HuH-7 (cell line): Measurements from ENCODE around the gene TMEM175.

ENCODE experiments used
- DNase-seq: peaks from one replicate; pipeline ENCODE4 v3.0.0; 2011; ENCODE audit warnings: low spot score

Gene TMEM175

DNA sequence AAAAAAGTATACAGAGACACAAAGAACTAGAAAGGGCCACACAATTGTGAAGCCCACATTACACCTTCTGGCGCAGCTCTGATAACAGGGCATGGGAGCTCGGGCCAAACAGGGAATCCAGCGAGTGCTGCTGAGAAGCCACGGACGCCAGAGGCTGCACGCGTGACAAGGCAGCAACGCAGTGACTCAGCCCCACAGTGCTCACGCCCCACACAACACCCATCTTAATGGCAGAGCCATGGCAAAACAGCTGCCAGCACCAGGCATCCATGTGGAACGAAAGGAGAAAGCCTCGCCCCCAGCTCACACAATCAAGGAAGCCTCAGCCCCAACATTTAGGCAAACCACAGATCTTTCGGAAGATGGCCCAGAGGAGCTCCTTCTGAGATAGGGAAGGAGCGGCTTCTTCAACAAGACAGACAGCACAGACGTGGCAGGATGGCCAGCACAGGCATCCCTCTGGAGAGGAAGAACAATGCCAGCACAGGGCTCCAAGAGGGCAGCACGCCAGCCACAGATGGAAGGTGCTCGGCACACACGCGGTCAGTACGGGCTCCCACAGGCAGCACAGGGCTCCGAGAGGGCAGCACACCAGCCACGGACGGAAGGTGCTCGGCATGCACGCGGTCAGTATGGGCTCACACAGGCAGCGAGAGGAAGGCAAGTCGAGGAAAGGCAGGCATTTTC lies 33.2 kb upstream of the TMEM175 start:
- no peak for DNase-seq

DNA sequence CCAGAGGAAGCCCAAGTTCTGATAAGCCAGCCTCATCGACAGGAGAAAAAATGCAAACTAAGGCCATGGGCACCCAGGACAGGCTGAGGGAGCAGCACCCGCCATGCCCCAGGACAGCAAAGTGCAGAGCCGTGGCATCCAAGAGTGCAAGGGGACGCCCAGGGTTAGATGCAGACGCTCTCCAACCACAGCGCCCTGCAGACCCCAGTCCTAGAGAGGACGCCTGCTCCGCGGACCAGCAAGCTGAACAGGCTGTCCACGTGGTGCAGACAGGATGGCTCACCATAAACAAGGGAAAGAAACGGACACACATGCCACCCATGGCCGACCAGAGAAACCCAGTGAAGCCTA lies 32.7 kb upstream of the TMEM175 start:
- no peak for DNase-seq

DNA sequence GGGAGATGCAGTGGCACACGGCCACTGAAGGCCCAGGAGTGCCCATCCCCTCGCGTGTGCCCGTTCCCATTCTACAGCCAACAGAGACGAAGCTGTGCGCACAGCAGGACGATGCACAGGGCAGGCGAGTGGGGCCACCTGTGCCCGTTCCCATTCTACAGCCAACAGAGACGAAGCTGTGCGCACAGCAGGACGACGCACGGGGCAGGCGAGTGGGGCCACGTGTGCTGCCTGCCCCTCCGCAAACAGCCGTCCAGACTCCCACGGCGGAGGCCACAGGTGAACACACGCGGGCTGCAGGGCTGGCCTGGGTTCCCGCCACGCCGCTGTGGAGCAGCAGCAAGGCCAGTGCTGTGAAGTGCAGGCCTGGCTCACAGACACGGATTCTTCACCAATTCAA lies 32.2 kb upstream of the TMEM175 start:
- DNase-seq = no peak

DNA sequence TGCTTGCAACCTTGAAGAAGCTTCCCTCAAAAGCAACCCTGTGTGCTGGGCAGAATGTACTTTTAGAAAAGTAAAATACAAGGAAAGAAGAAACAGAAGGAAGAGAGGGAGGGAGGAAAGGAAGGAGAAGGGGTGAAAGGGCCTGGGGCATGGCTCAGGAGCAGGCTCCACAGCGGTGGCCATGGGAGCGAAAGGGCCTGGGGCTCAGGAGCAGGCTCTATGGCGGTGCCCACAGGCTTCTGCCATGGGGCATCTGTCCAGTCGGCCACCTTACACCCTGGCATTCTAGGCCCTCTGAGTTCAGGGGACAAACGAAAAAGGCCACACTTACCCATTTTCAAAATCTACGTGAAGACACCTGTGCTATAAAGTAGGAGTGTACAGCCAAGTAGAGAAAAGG lies 31.5 kb upstream of the TMEM175 start:
- DNase-seq = no peak

DNA sequence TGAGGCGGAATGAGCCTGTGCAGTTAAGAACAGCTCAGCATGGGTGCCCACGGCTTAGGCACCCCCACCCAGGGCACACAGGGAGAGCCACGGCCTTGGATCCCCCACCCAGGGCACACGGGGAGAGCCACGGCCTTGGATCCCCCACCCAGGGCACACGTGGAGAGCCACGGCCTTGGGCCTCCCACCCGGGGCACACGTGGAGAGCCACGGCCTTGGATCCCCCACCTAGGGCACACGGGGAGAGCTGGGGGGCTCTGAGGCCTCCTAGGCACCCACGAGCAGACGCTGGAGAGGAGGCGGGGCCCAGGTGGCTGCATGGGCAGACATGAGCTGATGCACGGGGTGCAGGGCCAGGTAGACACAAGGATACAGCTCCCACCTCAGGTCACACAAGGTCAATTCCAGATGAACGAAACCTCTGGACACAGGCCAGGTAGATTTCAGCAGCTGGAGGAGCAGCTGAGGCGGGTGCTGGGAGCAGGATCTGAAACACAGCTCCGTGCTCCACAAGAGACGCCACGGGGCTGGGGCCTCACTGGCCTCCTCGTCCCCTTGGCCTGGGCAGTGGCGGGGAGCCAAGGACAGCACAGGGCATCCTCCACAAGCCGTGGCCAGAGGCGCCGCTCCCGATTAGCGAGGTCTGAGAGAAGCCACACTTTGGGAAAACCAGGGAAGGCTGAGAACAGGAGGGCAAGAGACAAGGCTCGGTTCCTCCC lies 30.9 kb upstream of the TMEM175 start:
- DNase-seq = no peak

DNA sequence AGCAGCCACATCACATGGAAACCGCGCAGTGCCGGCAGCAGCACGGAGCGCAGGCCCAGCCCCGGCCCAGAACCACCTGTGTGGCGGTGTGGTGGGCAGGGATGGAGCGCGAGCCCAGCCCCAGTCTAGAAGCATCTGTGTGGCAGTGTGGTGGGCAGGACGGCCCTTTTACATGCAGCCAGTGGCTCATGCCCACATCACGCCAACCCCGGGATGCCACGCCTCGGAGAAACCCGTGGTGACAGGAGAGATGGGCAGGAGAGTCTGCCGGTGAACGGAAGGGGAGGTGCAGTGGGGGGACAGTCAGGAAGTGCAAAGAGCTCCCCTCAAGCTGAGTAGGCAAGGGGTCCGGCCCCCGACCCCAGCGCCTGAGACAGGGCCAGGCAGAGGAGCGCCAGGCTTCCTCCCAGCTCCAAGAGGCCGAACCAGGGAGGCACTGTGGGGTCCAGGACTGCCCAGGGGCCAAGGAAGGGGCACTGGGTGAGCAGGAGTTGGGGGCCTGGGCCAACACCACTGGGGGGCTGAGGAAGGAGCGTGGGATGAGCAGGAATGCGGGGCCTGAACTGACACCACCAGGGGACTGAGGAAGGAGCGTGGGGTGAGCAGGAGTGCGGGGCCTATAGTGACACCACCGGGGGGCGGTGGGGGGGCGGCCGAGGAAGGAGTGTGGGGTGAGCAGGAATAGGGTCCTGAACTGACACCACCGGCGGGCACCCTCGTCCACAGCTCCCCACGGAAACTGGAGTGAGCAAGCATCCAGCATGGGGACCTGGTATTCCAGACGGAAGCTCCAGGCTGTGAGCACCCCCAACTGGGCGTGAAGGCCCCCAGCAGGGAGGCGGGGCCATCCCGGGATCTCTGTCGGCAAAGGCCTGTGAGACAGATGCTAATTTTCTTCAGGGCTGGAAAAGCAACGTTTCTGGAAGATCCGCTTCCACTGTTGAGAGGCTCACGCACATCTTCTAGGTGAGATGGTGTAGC lies 28.9 kb upstream of the TMEM175 start:
- DNase-seq = no peak

DNA sequence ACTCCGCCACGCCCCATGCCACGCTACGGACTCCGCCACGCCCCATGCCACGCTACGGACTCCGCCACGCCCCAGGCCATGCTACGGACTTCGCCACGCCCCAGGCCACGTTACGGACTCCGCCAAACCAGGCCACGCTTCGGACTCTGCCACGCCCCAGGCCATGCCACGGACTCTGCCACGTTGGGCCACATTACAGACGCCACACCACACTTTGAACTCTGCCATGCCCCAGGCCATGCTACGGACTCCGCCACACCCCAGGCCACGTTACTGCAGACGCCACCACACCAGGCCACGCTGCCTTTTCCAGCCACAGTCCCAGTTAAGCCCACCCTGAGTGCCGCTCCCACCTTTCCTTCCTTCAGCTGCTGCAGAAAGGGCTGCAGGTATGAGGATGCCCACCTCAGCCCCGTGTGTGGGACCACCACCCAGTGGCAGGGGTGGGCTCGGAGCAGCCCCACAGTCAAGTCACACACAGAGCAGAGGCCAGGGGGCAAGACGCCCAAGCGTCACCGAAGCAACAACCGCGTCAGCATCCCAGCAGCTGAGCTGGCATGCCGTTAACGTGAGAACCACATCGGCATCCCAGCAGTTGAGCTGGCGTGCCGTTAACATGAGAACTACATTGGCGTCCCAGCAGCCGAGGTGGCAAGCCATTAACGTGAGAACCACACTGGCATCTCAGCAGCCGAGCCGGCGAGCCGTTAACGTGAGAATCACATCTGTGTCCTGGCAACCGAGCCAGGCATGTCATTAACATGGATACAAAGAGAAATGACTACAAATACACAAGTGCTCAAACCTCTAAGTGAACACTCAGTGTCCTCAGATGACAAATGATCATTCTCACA lies 26.5 kb upstream of the TMEM175 start:
- DNase-seq = no peak

DNA sequence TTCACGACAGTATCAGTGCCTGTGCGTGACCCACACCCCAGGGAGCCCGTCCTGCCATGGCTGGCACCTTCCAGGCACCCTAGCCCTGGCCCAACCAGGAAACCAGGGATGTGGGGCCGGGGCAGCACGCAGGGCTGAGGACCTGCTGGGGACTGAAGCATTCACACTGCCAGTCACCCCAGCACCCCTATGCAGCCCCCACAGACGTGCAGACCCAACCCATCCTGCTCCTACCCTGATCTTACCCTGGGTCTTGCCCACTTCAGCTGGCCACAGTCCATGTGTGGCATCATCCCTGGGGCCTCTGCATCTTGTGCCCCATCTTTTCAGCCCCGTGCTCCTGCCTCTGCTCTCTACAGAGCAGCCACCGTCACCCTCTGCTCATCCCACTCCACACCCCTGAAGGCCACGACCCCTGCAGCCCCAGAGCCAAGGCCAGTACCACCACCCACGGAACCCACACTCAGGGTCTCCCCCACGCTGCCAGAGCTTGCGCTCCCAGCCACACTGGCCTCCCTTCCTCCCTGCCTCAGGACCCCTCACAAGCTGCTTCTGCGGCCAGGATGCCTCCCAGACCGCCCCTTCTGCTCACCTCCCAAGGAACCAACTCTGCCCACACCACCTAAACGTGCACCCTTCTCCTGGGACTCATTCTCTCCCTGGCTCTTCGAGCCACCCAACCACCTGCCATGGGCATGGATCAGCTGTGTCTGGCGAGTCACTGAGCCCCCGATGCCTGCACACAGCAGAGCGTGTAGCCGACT lies 25.7 kb upstream of the TMEM175 start:
- DNase-seq = no peak

DNA sequence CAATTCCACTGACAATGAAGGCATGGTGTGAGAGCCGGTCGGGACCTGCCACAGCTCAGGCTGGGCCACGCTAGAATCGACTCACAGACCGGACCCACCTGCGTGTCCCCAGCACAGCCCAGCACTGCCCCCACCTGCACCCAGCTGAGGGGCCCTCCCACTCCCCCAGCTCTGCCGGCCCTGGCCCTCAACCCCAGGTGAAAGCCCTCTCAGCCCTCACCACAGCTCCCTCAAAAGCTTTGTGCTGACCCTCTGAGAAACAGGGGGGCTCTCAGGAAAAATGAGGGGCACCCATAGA lies 25.2 kb upstream of the TMEM175 start:
- DNase-seq = no peak

DNA sequence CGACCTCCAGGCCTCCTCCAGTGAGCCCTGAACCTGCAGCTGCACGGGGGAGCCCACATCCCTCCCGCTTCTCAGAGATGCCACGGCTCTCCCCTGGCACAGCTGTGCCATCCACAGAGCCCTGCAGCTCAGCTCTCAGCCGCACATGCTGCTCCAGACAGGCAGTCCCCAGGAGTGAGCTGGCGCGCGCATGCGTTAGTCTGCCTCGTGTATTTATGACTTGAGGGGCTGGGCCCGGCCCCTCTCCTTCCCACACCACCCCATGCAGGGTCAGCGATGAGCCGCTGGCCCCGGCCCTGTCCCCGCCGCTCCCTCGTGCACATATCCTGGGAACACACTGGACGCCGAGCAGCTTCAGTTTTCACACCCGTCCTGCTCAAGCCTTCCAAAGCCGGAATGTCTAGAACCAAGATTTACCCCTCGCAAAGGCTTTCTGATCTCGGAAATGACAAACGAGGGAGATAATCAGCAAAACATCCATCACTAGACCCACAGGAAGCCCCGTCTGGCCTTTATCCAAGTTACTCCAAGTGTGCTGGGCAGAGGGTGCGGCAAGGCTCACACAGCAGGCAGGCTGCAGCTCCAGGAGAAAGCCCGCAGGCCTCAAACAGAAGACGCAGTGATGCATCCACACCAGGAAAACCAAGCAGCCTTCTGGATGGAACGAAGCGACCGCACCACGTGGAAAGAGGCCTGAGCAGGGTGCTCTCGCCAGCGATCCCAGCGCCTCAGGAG lies 24.4 kb upstream of the TMEM175 start:
- DNase-seq = no peak

DNA sequence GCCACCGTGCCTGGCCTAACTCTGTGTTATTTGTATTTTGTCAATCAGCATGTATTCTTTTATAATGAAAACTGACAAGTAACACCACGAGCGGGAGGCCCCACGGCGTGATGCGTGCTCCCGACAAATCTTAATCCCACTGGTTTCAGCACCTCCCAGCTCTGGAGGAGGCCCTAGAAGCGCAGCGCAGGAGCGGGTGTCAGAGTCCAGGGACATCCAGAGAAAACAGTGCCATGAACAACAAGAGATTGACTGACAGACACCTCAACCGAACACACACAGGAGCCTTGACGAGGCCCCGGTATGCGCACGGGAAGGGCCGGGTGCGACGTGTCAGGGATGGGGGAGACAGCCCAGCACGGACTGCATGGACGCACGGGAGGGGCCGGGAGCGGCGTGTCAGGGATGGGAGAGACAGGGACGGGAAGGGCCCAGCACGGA lies 23.1 kb upstream of the TMEM175 start:
- DNase-seq = no peak

DNA sequence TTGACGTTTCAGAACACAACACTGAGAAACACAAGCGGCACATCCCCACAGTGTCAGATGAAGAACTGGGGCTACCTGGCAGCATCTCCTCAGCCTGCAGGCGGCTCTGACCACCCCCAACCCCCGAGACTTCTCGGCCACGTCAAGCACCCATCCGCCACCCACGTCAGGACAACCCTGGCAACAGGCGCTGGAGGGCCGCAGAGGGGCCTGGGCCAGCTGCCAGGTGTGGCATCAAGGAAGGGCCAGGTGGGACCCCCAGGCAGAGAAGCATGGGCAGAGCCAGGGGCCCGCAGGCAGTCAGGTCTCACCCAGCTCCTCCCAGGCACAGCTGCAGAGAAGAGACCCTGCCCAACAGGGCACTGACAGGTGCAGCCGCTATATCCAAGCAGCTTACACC lies 22.4 kb upstream of the TMEM175 start:
- DNase-seq = no peak

DNA sequence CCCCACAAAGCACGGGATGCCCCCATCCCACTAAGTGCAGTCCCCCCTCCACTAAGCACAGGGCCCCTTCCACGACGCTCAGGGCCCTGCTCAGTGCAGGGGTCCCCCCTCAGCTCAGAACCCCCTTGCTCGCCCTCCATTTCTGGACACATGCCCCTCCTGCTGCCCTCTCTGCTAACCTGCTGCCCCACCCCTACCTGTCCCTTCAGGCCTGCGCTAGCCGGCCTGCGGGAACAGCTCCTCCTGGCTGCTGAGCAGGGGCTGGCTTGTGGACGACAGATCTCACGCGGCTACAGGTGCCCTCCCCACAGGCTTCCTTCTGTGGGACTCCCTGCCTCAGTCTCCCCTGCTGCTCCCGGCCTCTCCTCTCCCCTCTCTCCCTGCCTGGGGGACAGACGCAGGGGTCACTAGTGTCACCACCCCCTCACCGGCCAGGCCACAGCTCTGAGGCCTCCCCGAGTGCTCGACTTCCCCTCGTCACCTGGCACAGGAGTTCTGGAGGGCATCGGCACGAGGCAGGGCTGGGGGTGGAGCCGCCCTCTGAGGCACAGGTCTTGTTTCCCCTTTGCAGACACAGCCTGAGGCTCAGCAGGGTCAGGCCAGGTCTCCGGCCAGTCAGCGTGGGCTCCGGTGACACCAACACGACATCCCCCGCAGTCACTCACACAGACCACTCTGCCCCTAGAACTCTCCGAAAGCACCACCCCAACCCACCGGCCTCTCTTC lies 21.7 kb upstream of the TMEM175 start:
- DNase-seq = no peak

DNA sequence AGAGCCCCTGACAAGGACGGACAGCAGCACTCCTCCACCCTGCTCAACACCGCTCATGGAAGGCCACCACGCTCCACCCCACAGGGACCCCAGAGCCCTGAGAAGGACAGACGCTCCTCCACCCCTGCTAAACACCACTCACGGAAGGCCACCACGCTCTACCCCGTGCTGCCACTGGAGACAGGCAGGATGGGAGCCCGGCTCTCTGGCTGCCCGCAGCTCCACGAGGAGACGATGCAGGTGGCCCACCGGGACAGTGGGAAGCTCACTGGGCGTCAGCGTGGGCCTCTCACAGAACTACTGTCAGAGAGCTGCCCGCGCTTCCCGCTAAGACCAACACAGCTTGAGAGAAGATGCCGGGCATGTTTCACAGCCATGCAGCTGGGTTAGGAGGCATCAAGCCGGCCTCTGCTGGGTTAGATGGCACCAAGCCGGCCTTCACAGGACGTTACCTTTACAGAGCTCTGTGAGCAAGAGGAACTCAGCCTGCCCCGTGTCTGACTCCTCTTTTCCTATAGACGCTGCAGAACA lies 21.0 kb upstream of the TMEM175 start:
- no peak for DNase-seq

DNA sequence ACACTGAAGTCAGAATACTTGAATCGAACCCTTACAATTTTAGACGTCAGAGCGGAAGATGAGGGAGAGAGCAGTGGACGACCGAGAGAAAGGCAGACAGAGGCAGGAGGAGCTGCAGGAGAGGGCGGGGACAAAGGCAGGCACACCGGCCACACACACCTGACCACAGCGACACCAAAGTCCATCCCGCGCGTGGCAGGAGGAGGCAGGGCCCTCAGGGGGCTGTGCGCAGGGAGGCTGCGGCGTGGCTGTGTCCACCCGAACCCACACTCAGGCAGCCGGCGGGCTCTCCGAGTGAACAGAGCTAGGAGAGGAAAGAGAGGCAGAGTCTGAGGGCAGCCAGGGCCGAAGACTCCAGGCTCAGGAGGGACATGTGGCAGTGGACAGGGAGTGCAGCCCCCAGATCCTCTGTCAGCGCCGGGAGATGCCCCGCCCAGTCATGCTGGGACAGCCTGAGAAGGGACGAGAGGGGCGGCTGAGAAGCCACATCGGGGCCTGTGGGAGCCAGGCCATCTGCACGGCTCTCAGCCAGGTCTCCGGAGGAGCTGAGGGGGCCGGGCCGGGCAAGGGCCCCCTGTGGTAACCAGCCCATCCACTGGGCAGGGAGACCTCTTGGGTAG lies 20.3 kb upstream of the TMEM175 start:
- DNase-seq = no peak

DNA sequence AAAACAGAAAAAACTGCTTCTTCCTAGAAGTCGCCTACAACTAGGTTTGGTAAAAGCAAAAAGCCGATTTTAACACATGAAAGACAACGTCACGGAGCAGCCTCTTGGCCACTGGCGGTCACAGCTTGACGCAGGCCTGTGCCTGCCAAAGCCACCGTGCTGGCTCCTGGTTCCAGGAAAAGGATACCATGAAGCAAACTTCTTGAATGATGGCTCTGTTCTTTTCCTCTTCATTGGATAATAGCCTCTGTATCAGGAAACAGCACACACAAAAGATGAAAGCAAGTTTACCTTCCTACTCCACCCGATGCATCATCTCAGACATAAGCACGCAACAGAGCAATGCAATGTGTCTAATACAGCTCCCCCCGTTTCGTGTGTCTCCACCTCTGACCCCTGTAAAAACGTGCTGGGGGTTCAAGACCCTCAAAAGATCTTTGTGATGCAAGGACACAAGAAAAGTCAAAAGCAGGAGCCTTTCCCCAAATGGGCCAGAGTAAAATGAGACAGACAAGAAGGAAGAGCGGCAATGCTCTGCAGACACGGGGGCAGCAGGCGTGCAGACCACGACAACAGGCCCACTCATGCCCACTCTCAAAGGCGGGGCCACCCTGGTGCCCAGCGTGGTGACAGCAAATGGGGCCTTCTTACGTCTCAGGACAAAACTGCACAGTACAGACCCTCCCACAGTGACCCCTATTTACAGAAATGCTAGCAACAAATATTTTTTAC lies 19.5 kb upstream of the TMEM175 start:
- no peak for DNase-seq

DNA sequence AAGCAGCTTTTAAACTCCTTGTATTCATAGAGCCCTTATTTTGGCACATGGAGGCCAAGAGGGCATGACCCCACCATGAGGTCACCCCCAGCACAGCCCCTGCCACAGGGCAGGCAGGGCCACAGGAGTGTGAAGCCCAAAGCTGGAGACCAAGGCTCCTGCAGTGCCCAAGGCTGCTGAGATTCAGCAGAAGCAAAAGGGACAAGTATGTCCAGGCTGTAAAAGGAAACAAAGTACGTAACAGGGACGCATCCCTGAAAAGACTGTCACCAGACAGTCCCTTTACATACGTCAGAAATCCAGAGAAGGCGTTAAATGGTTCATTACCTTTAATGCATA lies 19.0 kb upstream of the TMEM175 start:
- DNase-seq = no peak

DNA sequence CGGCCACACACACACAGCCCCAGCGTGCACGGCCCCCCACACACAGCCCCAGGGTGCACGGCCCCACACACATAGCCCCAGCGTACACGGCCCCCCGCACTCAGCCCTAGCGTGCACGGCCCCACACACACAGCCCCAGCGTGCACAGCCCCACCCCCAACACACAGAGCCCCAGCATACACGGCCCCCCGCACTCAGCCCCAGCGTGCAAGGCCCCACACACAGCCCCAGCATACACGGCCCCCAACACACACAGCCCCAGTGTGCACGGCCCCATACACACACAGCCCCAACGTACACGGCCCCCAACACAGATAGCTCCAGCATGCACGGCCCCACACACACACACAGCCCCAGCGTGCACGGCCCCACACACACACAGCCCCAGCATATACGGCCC lies 17.7 kb upstream of the TMEM175 start:
- no peak for DNase-seq

DNA sequence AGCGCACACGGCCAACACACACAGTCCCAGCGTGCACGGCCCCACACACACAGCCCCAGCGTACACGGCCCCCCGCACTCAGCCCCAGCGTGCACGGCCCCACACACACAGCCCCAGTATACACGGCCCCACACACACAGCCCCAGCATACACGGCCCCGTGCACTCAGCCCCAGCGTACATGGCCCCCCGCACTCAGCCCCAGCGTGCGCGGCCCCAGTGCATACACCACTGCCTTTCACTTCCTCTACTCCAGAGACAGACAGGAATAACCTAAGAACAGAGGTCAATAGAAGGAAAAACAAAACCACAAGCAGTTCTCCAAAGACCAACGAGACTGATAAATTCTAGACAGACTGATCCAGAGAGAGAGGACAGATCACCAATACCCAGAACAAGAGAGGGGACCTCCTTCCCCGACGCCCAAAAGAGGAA lies 17.2 kb upstream of the TMEM175 start:
- no peak for DNase-seq
